GM18868 (cell line): ENCODE data around the gene GAS2.
"Not testable (repeated sequence)": the region's sequence is repeated elsewhere in the genome, so short reads cannot be mapped to it uniquely, and the experiment has no call there.

Source experiments
- ATAC-seq: cut with Tn5 transposase; IDR thresholded peaks from one replicate; pipeline ENCODE4 v1.9.1; 2021; ENCODE audit warnings: mild to moderate bottlenecking, moderate library complexity; ENCODE audit not compliant: unreplicated experiment

The GAS2 gene

DNA sequence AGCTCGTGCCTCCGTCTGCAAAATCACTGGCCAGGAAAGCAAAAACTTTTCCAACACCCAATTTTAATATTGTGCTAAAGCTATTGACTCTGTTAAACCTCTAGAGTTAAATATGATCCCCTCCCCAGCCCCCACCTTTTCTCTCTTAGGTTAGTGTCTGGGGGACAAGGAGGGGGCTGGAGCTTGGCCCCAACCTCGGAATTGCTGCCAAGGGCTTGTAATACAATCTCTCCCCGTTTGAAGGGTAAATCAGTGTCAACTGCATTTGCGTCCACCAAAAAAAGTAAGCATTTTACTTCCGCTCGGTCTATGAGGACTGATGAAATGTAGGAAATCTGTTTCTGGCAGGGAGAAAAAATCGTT lies at the start of gene GAS2:
TSS of gene GAS2 (plus strand) at position 287 of the 363 bp plus-strand sequence. CDS start 8,259 bp downstream, outside the sequence.
- no peak for ATAC-seq

DNA sequence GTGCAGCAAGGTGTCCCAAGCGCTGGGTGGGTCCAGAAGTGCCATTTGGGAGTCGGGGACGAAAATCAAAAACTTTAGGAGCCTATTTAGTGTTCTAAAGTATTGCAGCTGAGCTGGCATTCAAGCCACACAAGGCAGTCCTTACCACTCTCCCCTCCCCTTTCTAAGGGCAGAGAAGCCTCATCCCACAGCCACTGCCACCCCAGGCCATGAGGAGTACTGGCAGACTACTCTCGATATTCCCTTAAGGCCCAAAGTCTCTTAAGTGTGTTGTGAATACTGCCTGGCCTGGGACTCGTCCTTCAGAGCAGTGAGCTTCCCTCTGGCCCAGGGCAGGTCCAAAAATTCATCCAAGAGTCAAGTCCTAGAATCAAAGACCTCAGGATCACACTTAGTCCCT lies 48.5 kb upstream of the GAS2 start:
- ATAC-seq: no peak

DNA sequence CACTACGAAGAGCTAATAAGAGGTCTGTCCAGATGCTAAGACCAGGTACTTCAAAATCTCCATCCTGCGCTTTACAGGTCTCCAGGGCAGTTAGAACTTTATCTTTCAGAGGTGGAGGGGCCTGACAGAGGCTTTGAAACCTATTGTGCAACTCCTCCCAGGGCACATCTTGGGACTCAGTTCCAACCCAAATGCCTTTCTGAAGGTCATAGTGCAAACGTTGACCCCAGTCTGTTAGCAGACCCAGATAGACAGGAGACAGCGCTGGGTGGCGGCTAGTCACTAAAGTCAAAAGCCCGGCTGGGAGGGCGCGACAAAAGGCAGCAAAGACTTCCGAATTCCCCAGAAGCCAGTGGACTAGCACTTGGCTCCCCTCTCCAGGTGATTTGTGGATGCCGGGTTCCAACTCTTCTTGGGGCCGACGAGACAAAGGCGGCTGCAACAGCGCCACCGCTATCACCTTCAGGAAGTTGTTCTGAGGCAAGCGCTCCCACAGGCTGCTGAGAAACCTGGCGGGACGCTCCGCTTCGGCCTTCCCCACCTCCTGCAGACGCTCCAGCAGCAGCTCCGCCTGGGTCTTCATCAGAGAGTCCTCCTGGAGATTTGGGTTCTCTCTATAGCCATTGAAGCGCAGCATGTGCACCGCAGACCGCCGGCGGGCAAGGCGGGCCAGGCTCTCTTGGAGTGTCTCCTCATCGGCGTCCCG lies 41.5 kb upstream of the GAS2 start:
- peak; percentile 55 for ATAC-seq

DNA sequence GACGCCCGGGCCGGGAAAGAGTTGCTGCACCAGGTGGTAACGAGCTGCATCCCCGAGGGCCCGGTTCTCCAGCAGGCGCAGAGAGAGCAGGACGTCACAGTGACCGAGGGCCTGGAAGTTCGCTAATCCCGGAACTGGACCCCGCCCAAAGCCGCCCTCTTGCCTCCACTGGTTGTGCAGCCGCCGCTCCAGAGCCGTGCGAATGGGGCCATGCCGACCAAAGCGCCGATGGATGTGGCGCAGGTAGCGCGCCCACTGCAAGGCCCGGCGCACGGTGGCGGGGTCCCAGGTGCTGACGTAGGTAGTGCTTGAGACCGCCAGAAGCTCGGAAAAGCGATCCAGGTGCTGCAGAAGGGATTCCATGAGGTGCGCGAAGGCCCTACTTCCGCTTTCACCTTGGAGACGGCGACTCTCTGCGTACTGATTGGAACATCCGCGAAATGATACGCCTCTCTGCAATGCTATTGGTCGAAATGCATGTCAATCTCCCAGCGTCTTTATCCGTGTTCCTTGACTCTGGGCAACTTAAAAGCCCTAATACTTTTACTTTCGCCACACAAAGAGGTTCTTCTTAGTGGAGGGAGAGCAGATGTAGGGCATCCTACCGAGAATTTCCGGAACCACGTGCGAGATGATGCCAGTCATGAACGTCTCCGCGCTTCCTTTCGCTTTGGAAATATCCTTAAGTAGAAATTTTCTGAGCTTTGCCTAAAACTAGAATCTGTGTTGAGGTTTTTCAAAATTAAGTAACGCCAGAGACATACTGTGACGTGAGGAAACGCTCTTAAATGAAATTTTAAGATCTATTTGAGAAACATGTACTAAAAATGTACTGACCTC lies 40.7 kb upstream of the GAS2 start, which contains the start of gene FANCF:
TSS of gene FANCF (minus strand) at position 376 of the 840 bp plus-strand sequence. CDS start at position 363, 13 bp downstream.
- ATAC-seq: peak; percentile 96

DNA sequence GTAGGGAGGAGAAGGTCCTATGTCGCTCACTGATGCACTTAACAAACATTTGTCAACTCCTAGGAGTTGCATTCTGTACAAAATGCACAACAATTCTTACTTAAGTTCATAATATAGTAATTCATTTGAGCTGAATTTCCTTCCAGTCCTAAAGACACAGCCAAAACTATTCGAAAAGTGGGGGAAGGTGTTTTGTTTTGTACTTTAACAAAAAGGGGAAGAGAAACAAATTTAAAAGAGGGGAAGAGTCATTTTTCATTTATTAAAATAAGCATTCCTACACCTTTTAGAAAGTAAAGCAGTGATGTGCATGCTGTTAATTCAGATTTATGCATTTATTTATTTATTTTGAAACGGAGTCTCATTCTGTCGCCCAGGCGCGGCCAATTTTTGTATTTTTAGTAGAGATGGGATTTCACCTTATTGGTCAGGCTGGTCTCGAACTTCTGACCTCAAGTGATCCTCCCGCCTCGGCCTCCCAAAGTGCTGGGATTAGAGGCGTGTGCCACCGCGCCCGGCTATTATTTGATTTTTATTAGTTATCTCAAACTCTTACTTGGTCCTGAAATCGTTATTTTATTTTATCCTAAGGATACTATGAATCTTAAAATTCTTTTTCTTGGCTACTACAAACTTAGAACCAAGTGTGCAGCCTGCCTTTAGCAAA lies 39.7 kb upstream of the GAS2 start:
- ATAC-seq: no peak

DNA sequence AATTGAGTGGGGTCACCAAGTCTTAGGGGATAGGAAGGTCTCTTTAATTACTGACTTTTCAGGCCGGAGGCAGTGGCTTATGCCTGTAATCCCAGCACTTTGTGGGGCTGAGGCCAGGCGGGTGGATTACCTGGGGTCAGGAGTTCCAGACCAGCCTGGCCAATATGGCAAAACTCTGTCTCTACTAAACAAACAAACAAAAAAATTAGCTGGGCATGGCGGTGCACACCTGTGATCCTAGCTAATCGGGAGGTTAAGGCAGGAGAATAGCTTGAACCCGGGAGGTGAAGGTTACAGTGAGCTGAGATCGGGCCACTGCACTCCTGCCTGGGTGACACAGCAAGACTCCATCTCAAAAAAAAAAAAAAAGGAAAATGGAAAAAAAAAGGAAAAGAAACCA lies 39.0 kb upstream of the GAS2 start:
- ATAC-seq: no peak

DNA sequence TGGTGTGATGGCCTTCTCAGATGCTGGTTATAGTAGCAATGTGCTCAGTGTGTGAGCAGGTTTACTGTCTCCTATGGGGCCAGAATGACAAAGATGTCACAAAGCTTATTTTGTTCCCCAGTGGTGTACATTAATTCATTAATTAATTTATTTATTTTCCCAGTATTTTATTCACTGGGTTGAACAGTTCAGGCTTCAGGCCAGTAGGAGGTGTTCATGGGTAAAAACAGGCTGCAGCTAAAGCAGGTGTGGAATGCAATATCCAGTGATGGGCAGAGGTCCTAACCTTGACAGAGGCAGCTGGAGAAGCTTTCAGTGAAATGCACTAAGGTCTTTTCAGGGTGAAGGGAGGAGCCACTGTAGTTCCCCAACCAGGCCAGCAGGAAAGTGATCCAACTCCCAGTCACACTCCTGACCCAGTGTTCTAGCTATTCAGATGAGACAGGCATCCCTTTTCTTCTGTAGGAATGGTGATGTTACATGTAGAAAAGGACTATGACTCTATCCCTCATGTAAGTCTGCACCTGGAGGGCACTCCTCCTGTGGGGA lies 33.0 kb upstream of the GAS2 start:
- ATAC-seq: no peak

DNA sequence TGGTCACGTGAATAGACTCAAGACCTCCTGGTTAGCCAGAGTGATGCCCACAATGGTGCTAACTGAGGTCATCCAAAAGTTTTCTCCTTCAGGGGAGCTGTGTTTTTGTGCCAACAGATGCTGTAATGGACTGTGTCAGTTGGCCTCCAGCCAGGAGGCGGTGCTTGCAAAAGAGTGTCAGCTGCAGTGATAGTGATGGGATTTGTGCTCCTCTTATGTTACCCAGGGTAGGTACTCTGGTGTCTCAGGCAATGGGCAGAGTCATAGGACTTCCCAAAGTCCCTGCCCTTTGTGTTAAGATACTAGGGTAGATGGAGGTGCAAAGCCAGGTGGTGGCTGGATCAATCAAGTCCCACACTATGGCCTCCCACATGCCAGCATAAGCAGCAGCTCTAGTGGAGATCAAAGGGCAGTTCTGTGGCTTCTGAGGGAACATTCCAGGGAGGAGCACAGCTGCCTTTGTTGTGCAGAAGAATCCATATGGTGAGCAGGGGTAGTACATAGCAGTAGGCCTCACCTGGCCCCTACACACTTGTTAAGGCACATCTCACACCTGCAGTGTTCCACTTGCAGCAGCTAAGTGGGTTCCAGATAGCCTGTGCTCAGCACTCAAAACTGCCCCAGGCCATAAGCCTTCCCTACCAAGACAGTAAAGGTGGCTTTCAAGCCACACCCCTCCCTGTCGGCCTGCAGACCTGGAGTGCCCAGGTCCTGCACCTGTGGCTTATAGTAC lies 31.3 kb upstream of the GAS2 start:
- no peak for ATAC-seq

DNA sequence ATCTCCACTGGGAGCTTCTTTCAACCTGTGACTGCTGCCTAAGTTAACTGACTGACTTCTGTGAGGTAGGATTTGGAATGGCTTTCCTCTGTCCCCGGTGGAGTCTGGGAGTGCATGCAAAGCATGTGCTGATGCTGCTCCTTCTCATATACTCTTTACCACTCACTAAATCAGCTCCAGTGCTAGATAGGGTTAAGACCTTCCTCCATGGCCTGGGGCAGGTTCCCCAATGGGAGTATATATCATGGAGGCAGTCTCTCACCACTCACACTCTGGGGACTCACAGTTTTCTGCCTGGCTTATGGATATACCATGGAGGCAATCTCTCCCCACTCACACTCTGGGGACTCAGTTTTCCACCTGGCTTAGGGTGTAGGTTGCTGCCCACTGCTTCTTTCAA lies 30.7 kb upstream of the GAS2 start:
- no peak for ATAC-seq

DNA sequence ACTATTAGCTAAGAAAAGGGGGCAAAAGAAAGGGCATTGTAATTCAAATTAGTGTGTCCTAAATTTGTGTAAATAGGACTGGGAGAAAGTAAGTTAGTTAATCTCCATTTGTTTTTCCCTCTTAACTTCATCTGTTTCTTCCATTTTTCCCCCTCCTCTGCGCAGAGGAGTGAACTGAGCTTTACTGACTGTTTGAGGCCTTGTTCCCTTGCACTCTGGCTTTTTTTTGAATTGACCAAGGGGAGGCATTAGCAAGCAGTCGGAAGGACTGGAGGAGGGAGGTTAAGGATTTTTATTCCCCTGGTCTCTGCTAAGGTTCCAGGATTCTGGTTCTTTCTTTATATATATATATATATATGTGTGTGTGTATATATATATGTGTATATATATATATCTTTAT lies 25.5 kb upstream of the GAS2 start:
- ATAC-seq: no peak

DNA sequence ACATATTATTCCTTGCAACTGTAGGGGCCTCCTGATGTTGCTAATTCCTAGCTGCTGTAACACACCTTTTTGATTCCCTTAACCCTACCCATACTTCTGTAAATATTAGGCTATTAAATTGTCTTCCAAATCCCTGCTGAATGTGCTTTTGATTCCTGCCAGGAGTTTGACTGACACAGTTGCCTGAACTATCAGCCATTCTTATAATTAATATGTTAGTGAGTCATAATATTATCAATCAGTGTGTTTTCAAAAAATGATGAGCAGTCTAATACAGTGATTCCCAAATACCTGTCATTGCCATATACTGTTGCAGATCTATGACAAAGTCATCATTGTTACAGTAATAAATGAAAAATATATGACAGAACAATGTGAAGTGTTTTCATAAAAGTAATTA lies 24.9 kb upstream of the GAS2 start:
- no peak for ATAC-seq

DNA sequence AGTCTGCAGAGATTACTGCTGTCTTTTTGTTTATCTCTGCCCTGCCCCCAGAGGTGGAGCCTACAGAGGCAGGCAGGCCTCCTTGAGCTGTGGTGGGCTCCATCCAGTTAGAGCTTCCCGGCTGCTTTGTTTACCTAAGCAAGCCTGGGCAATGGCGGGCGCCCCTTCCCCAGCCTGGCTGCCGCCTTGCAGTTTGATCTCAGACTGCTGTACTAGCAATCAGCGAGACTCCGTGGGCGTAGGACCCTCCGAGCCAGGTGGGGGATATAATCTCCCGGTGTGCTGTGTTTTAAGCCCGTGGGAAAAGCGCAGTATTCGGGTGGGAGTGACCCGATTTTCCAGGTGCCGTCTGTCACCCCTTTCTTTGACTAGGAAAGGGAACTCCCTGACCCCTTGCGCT lies 14.1 kb upstream of the GAS2 start:
- not testable (repeated sequence) for ATAC-seq

DNA sequence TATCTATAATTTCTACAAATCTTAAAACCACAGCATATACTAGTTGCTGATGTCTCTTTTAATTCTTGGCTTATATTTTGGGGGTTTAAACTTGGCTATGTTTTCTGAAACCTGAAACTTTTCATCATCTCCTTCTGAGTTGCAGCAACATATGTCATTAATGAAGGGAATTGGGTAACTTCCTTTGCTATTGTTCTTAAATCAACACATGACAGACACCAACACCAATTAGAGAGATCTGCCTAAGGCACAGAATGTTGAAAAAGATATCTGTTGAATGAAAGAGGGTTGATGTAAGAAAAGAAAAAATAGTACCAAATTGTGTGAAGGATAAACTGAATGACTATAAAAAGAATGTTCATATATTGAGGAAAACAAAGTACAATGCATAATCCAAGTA lies 10.3 kb upstream of the GAS2 start:
- no peak for ATAC-seq

DNA sequence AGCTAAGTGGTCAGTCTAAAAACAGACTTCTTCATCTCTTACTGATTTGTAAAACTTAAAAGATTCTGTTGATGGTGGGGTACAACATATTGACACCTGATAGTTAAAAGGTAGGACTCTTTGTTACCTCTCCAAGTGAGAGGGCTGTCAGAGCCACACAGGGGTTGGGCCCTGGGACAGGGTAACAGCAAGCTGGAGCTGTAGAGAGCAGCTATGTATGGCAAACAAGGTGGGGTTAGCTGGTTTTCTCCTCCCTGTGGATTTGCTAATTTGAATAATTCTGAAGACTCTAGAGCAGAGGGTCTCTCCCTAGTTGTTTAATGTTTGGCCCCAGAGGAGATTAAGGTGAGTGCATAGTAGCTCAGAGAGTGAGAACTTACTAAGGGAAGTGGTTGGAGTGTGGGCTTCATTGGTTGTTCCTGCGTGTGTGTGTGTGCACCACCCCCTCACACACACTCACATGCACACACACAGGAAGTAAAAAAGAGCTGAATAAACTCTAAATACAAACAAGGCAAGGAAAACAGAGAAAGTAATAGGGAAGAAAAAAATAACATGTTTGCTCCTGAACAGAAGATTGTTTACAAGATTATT lies 9.2 kb upstream of the GAS2 start:
- ATAC-seq: peak; percentile 92

DNA sequence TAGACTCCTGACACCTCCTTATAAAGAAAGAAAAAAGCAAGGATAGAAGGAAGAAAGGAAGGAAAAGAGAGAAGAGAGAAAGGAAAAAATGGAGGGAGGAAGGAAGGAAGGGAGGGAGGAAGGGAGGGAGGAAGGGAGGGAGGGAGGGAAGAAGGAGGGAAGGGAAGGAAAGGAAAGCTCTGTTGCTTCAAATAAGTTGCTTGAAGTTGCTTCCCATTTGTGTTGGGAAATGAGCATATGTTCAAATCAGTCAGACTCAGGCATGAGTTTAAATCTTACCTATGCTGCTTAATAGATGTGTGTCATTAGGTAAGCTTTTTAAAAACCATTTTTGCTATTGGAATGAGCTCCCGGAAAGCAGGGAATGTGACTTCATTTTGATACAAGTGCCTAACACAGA lies 6.6 kb upstream of the GAS2 start:
- no peak for ATAC-seq

DNA sequence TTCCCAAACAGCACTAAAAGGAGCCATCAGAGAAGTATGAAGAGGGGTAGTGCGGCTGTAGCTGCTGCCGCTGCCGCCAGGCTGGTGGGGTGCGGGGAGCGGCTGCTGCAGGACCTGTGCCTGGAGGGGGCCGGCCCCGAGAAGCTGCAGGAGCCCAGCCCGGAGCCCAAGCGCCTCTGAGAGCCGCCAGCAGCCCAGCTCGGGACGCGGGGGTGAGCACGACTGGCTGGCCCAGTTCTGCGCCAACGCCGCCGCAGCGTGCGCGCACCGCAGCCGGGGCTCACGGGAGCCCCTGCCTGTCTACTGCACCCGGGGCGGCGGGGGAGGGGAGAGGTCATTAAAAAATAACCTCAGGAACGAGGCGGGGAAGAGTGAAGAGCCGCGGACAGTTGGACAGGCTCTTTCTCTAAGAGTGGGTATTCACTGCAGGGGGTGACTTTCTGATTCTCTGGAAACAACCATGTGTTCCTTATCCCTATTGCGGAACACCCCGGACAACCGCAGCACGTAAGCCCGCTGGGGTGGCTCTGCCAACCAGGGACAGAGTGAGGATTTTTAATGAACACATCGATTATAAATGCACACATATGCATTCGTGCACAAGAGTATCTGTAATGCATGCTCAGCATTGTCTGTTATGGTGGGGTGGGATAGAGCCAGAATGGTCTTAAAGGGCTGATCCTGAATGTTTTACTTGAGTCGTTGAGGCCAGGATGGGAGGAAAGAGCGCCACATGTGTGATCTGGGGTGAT lies 453 bp downstream of the GAS2 start:
- ATAC-seq: no peak

DNA sequence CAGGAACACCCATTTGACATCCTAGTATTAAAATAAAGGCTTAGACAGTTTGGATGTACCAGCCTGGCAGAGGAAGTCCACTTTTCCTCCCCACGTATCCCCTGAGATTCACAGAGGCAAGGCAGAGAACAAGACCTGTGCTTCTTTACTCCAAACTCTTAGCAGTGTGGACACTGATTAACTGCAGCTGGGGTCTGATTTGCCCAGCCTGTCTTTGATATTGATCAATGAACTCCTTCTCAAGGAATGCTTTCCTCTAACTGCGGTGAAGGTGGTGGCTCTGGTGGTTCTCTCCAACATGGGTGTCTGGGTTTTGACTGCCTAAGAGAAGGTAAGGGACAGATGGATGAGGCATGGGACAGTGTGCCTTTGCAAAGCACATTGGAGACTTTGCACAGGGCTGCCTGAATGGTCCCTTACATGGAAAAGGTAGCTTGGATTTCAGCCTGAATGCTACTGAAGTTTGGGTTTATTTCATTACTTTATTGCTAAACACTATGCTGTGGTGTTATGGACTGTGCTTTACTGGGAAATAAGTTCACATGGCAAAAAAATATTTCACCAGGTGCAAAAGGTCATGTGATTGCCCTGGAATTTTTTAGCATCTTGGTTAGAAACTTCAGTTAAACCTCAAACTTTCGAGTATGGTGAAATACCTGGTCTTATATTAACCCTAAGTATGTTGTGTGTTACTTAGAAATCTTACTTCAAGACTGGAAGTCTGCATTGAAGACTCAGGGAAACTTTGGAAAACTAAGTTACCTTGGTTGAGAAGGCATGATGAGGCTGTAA lies 1.8 kb downstream of the GAS2 start:
- ATAC-seq: peak; percentile 45

DNA sequence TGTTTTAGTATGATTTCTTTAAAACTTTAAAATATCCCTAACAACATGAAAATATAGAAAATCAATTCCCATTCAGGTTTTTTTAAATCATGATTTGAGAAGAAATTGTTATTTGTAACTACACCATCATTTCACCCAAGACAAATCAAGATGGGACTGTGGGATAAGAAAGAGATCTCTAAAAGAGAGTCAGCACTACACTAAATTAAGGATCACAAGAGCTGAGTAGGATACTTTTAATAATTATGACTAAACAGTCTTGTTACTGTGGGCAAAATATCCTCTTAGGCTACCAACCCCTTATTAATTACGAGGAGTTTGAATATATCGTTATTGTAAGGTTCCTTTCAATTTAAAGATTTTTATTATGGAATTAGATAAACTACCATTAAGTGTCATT lies 3.0 kb downstream of the GAS2 start:
- ATAC-seq: no peak

DNA sequence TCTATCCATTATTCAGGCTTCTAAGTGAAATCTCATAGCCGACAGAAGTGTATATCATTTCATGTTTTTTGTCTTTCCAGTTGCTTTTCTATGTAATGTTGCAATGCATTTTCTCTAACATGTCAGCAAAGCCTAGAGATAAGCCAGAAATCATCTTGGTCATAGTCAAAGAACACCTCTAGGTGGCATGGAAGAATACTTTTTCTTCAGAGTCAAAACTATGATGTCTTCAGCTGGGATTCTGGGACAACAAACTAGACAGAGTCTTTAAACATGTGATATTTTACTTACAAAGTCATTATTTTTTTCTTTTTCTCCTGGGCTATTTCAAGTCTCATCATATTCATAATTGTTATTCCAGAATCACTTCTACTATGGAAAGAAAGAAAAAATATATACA lies 4.4 kb downstream of the GAS2 start:
- peak; percentile 59 for ATAC-seq
